CMK (cell line): Measurements from ENCODE around the gene PTPRO.

Experiments used
- DNase-seq: peaks from one replicate; pipeline ENCODE4 v3.0.0-alpha.2; 2010; ENCODE audit warnings: low read depth

PTPRO gene

DNA sequence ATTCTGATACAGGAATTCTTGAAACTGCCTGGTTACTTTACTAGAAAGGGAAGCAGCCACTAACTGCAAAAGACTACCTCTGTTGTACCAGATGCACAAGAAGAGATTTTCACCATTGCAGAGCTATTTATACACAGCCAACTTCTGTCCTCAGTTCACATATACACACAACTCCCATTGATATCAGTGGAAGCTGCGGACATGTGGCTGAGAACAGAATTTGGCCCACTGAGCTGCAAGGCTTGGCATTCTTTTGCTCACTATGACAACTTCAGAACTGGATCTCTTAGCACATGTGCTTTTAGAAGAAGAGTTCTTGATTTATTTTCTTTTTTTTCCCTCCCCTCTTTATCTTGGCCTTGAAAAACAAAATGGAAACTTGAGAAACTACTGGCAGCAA, 28.3 kb downstream of the PTPRO start:
- no peak for DNase-seq

DNA sequence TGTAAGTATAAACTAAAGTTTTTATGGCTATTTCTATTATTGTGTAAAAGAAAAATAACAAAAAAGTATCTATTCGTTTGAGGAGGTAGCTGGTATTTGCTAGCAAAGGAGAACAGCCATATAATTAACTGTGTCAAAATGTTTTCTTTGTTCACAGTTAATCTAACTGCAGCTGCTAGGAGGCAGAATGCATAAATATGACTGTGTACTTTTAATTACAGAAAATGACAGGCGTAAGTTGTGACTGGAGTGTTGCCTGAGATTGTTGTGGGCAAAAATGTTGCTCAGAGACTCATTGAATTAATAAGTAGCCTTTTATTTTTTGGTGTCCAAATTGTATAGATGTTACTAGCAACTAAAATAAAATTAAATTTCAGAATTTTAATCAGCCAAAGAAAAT, 33.5 kb downstream of the PTPRO start:
- no peak for DNase-seq

GRCh38 chr12:15356951-15357364, 34.6 kb downstream of the PTPRO start:
- no peak for DNase-seq

GRCh38 chr12:15364221-15365160, 42.2 kb downstream of the PTPRO start:
- DNase-seq = no peak

DNA sequence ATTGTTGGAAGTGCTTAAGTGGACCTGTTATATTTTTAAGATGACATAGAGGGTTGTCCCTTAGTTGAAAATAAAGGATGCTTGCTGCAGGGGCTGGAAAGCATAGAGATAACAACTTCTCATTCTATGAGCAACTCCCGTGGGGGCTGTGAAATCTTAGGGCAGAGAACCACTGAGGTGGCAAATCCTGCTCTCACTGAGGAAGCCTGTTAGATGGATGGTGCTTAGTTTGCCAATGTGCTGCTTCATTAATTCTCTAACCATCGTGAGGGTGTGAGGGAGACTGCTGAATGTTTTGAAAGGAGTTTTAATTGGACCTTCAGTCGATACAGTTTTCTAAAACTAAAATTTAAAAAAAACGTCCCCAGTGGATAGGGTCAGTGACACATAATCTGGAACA, 46.5 kb downstream of the PTPRO start:
- no peak for DNase-seq

DNA sequence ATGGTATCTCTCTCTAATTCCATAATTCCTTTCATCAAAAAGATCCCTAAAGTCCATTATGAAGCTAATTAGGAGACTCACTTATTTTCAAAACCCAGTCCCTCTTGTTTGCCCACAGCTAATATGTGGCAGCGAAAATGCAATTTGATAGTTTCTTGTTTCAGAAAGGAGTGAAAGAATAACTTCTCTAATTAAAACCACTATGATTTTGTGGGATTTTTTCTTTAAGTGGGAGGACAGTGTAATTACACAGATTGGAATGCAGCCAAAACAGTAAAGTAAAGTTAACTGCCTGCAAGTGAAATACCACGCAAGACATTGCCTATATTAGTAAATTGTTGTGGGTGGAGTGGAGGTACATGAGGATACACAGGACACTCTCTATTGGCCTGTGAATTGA, 50.0 kb downstream of the PTPRO start:
- DNase-seq = no peak

- no peak for DNase-seq
Measured at GRCh38 chr12:15387772-15388171, 65.5 kb downstream of the PTPRO start.

GRCh38 chr12:15389561-15389960, 67.3 kb downstream of the PTPRO start:
- DNase-seq = no peak

DNA sequence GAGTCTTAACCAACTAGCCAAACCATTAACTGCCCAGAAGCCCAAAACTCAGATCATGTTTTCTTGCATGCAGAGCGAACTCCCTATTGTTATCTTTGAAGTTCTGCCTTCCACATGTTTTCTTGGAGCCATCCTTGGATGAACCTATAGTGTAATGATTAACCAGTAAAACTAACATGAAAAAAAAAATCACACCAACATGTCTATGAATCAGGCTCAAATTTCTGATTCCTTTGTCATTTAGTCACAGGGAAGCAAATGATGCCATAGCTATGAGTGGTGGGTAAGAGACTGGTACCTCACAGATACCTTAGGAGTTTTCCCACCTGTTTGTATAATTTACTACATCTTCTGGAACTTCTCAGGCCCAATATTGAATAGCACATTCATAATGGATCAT, 70.7 kb downstream of the PTPRO start:
- no peak for DNase-seq

DNA sequence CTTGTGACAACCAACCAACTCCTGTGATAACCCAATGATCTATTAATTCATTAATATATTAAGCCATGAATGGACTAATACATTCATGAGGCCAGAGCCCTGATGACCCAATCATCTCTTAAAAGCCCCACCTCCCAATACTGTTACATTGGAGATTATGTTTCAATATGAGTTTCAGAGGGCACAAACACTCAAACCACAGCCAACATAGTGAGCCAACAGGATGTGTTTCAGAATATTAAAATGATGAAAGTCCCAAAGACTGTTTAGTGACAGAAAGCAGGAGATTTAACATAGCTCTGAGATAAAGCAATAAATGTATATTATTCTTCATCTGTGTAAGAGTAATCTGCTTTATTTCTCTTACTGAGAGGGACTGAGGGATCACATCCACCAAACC, 71.7 kb downstream of the PTPRO start:
- no peak for DNase-seq

DNA sequence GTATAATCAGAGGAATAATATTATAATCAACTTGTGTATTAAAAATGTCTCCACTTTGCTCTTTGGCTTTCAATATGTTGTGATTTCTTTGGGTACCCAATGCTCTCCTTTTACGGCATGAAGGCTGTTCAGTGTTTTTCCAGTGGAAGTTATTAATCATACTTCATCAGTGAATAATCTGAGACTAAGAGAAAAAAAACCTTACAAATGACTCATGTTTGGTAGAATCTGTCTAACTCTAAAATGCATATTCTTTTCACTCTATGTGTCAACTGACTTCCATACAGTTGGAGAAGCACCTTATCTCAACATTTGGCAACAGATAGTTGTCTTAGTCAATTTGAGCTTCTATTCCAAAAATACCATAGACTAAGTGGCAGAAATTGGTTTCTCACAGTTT, 82.2 kb downstream of the PTPRO start:
- DNase-seq = no peak

DNA sequence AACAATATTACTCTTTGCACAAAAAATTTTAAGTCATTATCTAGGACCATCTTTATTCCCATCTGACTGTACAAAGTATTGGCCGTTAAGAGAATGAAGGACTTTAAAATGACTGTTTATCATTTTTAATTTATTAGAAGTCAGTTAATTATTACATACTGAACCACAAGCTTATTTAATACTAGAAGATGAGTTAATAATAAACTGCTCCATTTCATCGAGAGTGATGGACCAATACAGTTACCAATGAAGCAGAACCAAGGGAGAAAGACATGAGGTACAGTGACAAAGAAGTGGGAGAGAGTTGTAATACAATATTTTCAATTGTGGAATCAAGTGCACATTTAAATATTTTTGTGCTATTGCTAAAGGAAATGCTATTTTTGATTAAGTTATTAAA, 83.3 kb downstream of the PTPRO start:
- DNase-seq = no peak

DNA sequence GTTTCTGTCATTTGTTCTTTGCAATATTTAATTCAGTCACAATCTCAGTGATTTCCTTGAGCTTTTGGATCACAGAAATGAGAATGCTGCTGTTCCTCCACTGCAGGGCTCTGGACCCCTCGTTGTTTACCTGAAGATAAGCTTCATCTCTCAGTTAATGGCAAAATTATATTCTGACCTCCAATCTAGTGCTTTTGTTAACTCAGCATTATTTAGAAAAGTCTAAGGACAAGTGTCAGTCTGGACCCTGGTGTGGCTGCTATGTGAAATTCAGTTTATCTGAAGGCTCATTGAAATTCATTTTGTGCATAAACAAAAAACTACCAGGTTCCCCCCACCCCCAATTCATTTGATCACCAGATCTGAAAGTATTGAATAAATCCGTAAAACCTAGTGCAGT, 84.7 kb downstream of the PTPRO start:
- DNase-seq = no peak

DNA sequence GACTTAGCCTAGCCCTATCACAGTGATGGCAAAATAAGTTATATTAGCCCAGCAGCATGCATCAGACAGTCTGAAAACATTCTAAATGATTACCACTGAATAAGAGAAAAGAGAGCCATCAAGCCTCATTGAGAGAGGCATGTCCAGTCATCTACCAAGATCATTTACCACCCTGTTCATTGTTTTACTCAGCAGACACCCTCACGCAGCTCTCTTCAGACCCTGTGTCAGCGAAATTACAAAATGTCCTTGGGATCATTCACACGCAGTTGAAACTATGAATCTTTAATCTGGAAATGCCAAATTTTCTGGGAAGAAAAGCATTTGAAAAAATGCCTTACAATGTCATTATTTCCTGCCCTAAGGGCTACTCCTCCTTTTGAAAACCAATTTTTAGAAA, 89.5 kb downstream of the PTPRO start:
- DNase-seq = no peak

DNA sequence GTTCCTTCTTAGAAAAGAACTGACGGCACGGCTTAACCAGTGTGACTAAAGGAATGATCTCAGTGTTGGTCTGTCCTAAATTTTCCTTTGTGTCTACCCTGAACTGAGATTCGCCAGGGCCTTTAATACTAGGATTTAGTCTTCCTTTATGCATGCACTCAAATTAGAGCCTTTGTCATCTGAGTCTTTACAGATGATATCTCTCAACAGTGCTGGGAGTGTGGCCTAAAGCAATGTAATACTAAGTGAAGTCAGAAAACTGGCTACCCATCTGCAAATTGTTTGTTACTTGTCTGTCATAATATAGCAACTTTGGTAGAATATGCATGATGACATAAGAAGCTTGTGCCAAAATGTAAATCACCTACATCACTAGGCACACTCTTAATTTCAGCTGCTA, 95.4 kb downstream of the PTPRO start:
- DNase-seq = no peak

- DNase-seq = no peak
Measured at GRCh38 chr12:15423629-15424028, 101.3 kb downstream of the PTPRO start.

DNA sequence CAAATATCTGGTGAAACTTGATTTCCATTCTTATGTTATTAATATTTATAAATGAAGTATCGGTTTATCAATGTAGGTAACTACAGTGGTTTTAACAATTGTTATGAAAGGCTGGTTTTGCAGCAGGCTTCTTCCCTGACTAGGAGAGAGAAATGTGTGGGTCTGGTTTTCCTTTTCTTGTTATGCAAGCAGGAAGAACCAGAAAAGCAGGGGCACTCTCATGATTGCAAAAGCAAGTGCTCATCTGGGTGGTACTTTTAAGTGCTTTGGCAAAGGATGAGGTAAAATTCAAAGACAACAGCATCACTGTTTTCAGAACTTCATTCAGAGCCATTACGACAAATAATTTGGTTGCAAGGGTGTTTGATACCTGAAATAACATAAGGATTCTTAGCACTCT, 105.6 kb downstream of the PTPRO start:
- no peak for DNase-seq

GRCh38 chr12:15428632-15429031, 106.3 kb downstream of the PTPRO start:
- no peak for DNase-seq

GRCh38 chr12:15429262-15429661, 107.0 kb downstream of the PTPRO start:
- DNase-seq = no peak

- no peak for DNase-seq
Measured at GRCh38 chr12:15435597-15435996, 113.3 kb downstream of the PTPRO start.

DNA sequence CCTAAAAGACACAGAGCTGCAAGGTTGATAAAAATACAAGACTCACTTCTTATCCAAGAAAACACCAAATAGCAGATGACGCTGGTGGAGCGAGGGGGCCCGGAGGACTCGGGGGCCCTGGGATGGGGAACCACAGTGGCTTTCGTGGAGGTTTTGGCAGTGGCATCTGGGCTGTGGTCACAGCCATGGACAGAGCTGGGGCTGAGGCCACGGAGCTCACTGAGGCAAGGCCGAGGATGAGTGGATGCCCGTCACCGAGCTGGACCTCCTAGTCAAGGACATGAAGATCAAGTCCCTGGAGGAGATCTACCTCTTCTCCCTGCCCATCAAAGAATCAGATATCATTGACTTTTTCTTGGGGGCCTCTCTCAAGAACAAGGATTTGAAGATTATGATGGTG, 117.2 kb downstream of the PTPRO start:
- DNase-seq = no peak

- no peak for DNase-seq
Measured at GRCh38 chr12:15443050-15443449, 120.7 kb downstream of the PTPRO start.

DNA sequence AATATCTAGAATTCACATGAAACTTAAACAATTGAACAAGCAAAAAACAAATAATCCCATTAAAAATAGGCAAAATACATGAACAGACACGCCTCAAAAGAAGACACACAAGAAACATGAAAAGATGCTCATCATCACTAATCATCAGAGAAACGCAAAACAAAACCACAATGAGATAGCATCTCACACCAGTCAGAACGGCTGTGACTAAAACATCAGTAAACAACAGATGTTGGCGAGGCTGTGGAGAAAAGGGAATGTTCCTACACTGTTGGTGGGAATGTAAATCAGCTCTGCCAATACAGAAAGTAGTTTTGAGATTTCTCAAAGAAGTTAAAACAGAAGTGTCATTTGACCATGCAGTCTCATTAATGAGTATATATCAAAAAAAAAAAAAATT, 121.3 kb downstream of the PTPRO start:
- no peak for DNase-seq

GRCh38 chr12:15444523-15444922, 122.2 kb downstream of the PTPRO start:
- DNase-seq = no peak
